Left ventricle myocardium inferior (tissue), 1 donor: ENCODE measurements around the gene KIAA0319L. TPM values are rescaled to one million over a fixed set of nuclear protein-coding genes. Genes with fewer than 3 reads are reported as not detected.
A peak's percentile ranks its signal among the peaks of the same experiment; 100 is the strongest.

Experiments
- DNase-seq: peaks from one replicate; pipeline ENCODE4 v3.0.0-alpha.2; 2020
- H3K27ac ChIP-seq: fragments of 200-600 bp; replicated peaks from 2 replicates; pipeline ENCODE4 v1.8.0; 2021
- H3K27me3 ChIP-seq: fragments of 200-600 bp; 2 replicates; pipeline ENCODE4 v1.8.0; 2021; ENCODE audit warnings: low read depth
- H3K36me3 ChIP-seq: fragments of 200-600 bp; 2 replicates; pipeline ENCODE4 v1.8.0; 2021
- H3K4me1 ChIP-seq: fragments of 200-600 bp; 2 replicates; pipeline ENCODE4 v1.8.0; 2021
- H3K4me3 ChIP-seq: fragments of 200-600 bp; 2 replicates; pipeline ENCODE4 v1.8.0; 2021; ENCODE audit warnings: mild to moderate bottlenecking, moderate library complexity
- H3K9me3 ChIP-seq: fragments of 200-600 bp; replicated peaks from 2 replicates; pipeline ENCODE4 v1.8.0; 2021
- intact Hi-C: fragments of 100-400 bp; cut with micrococcal nuclease; formaldehyde crosslinking; loops from one replicate; pipeline ENCODE4 v1.11.0; 2022
- total RNA-seq: library from RNA; stranded (reverse); fragmentation: NEBNext Ultra II Directional; extraction: Animal tissue kit (Norgen Biotek cat#: 25700); gene quantifications from one replicate; pipeline ENCODE4 v1.2.1, GENCODE V29; 2021
- TF ChIP-seq, protein P1 (sequence below): fragments of 200-600 bp; IDR thresholded peaks from 2 replicates; pipeline ENCODE4 v1.8.0; 2021; ENCODE audit warnings: antibody characterized with exemption, mild to moderate bottlenecking, borderline replicate concordance
- donor health status: DM: no; HTN: yes; CAD: no; lungs with severe emphysema.

Gene KIAA0319L
- total RNA-seq, 1 donor from 2014 or later = 64.3 TPM

DNA sequence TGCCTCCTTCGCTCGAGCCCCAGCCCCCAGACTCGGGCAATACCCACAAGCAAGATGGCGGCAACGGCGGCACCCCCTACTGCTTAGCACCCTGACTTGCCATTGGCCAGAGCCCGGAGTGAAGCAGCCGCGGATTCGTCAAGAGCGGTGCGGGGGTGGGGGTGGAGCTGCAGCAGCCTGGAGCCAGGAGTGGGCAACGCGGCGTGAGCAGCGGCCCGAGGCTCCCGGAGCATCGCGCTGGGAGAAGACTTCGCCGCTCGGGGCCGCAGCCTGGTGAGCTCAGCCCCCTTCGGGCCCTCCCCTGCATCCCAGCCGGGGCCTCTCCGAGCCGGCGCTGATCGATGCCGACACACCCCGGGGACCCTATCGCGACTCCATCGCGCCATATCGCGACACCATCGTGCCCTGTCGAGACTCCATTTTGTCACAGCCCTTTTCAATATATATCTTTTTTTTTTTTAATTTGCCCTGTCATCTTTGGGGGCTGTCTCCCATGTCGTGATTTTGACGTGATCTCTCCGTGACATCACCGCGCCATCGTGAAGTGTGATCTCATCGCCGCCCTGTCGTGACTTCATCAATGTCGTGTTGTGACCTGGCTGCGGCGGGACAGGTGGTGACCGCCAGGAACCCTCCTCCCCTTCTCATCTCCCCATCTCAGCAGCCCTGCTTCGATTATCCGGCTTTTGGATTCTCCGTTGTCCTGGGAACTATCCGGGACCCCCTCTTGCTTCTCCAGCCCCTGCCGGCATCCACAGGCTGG, 589 bp upstream of the KIAA0319L start, which contains the start of gene NCDN:
TSS of gene NCDN (plus strand) at position 189 of the 763 bp plus-strand sequence. CDS start at position 581, 392 bp downstream.
- no peaks in the 10 kb centered on the region for H3K27me3 ChIP-seq
- H3K27ac ChIP-seq = peak within 1 kb of the TSS; percentile 99
- intact Hi-C loops = no loop called here
- H3K4me3 ChIP-seq = peak within 1 kb of the TSS; percentile 85
- no peaks in the 10 kb centered on the region for H3K9me3 ChIP-seq
- H3K4me1 ChIP-seq = peaks cover 88% of the 10 kb centered on the region
- TF ChIP-seq, protein P1, sequence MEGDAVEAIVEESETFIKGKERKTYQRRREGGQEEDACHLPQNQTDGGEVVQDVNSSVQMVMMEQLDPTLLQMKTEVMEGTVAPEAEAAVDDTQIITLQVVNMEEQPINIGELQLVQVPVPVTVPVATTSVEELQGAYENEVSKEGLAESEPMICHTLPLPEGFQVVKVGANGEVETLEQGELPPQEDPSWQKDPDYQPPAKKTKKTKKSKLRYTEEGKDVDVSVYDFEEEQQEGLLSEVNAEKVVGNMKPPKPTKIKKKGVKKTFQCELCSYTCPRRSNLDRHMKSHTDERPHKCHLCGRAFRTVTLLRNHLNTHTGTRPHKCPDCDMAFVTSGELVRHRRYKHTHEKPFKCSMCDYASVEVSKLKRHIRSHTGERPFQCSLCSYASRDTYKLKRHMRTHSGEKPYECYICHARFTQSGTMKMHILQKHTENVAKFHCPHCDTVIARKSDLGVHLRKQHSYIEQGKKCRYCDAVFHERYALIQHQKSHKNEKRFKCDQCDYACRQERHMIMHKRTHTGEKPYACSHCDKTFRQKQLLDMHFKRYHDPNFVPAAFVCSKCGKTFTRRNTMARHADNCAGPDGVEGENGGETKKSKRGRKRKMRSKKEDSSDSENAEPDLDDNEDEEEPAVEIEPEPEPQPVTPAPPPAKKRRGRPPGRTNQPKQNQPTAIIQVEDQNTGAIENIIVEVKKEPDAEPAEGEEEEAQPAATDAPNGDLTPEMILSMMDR = no peak
- peak; percentile 98 for DNase-seq
- peaks cover 20% of the 10 kb centered on the region for H3K36me3 ChIP-seq

DNA sequence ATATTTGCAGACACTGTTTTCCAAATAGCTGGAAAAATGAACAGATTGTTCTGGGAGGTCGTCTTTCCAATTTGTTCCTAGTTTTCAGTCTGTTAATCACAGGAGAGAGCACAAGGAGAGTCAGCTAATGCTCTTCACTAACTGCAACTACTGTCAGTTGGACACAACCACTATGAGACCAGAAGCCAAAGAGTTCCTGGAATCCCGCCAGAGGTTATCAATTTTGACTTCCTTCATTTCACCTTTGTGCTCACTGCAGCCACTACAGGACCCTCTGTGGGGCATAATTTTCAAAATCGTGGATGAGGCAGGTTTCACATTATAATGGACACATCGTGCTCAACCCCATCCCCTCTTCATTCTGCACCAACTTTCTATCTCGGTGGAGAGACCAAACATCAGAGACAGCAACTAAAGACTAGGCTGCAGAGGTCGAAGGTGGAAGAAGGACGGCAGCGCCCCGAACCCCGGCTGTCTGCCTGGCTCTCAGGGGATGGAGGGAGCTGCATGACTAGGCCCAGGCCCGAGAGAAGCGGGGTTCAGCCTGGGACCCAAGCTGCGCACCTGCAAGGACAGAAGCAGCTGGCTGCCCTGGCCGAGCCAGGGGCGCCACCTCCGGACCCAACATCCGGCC, 602 bp downstream of the KIAA0319L start:
- H3K27ac ChIP-seq = peak overlapping the region; percentile 99
- H3K27me3 ChIP-seq = no peaks in the 10 kb centered on the region
- no peak for DNase-seq
- TF ChIP-seq, protein P1 = no peak
- peaks cover 82% of the 10 kb centered on the region for H3K4me1 ChIP-seq
- peaks cover 25% of the 10 kb centered on the region for H3K36me3 ChIP-seq
- H3K4me3 ChIP-seq = peak overlapping the region; percentile 85
- no peaks in the 10 kb centered on the region for H3K9me3 ChIP-seq
- intact Hi-C loops = no loop called here

DNA sequence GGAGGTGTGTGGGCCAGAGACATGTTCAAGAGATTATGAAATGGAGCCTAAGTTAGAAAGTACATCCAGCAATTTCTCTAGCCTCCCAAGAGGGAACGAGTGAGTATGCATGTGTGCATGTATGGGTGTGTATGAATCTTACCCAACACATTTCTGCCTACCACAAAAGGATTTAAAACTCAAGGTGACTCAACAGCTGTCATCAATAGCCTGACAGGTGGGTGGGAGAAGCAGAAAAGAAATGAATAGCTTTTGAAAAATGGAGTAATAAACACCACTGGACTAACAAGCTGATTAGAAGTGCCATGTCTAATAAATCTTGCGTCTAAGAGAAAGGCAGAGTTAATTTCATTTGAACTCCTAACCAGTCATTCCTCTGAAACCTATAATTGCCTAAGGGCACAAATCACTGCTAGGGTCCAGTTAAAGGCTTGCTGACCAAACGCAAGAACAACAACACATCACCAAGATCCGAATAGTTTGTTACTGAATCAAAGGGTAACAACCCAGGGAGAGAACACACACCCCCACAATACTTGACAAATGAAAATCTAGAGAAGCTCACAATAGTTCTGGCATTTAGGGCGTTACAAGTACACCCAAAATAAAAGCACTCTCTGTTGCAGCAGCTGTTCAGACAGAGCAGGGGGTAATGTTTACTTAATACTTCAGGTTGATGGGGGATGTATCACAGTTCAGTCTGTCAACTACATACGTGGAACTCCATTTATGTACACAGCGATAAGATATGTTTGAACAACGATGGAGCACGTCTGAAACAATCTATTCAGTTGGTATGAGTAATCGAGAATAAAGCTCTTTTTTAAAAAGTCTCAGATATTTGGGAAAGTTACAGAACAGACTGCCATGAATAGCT, 1.4 kb downstream of the KIAA0319L start:
- no peak for DNase-seq
- H3K9me3 ChIP-seq = no peaks in the 10 kb centered on the region
- H3K4me3 ChIP-seq = peak overlapping the region; percentile 85
- intact Hi-C loops = no loop called here
- TF ChIP-seq, protein P1 = no peak
- peaks cover 33% of the 10 kb centered on the region for H3K36me3 ChIP-seq
- peak overlapping the region; percentile 99 for H3K27ac ChIP-seq
- no peaks in the 10 kb centered on the region for H3K27me3 ChIP-seq
- H3K4me1 ChIP-seq = peaks cover 74% of the 10 kb centered on the region

DNA sequence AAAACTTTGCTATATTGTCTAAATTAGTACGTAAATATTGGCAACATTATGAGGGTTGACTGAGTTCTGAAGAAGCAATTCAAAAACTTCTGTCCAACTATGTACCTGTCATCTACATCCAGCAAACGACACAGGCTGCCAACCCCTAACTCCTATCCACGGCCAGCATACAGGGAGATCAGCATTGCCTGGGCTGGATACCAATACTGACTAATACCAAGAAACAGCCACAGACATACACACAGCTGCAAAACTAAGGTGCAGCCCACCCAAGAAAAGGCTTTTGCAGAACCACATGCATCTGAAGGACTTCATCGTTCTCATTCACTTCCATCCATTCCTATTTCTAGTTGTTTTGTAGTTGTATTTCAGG, 2.0 kb downstream of the KIAA0319L start:
- Histone ChIP-seq H3K36me3 (peaks cover 38% of the 10 kb centered on the region), H3K9me3 (no peaks in the 10 kb centered on the region), H3K4me3 (peak overlapping the region; percentile 85), H3K27me3 (no peaks in the 10 kb centered on the region), H3K27ac (peak overlapping the region; percentile 39), H3K4me1 (peaks cover 68% of the 10 kb centered on the region)
- DNase-seq = no peak
- intact Hi-C loops = no loop called here
- TF ChIP-seq, protein P1 = no peak
